ENCODE data around the gene CBX7. TPM values are rescaled to one million over a fixed set of nuclear protein-coding genes. Genes with fewer than 3 reads are reported as not detected.

Gene CBX7
- total RNA-seq: 4.1 and 4.9 TPM in 2 replicates

GRCh38 chr22:39152511-39153219, at the start of gene CBX7:
TSS of gene CBX7 (minus strand) at chr22:39152680. CDS start at chr22:39152444, 236 bp downstream.

GRCh38 chr22:39097098-39098020, 55.1 kb downstream of the CBX7 start, which contains the start of gene APOBEC3H:
TSS of gene APOBEC3H (plus strand) at chr22:39097244. CDS start at chr22:39100279, 3,035 bp downstream.

Small RNAs within 50 kb of the gene (small RNA-seq; reads per million reads assigned to genes)
- gene COX5BP7: not detected

Other genes starting within 250 kb of the CBX7 start
- gene APOBEC3A, start 195.1 kb downstream of the CBX7 start, total RNA-seq: not detected in 2 replicates
- gene APOBEC3B, start 170.3 kb downstream of the CBX7 start, total RNA-seq: 5.9 TPM in 1 of 2 replicates, not detected in the other
- gene APOBEC3C, start 138.4 kb downstream of the CBX7 start, total RNA-seq: 5.7 and 16.5 TPM in 2 replicates
- 1.2 and 1.3 TPM in 2 replicates for gene APOBEC3D, start 131.6 kb downstream of the CBX7 start, total RNA-seq
- gene APOBEC3F, start 111.8 kb downstream of the CBX7 start, total RNA-seq: 1.7 and 4.0 TPM in 2 replicates
- gene APOBEC3G, start 75.4 kb downstream of the CBX7 start, total RNA-seq: 3.9 and 6.1 TPM in 2 replicates
- 0.40 and 0.79 TPM in 2 replicates for gene APOBEC3H, start 55.4 kb downstream of the CBX7 start, total RNA-seq
- 69.5 and 71.6 TPM in 2 replicates for gene PDGFB, start 92.3 kb upstream of the CBX7 start, total RNA-seq
- 2,415 and 2,760 TPM in 2 replicates for gene RPL3, start 166.9 kb upstream of the CBX7 start, total RNA-seq
- gene SYNGR1, start 197.3 kb upstream of the CBX7 start, total RNA-seq: 1.7 and 2.8 TPM in 2 replicates
- 11.6 and 14.8 TPM in 2 replicates for gene TAB1, start 247.1 kb upstream of the CBX7 start, total RNA-seq